ENCODE data around the gene ZNF761.
"Not testable (repeated sequence)": the region's sequence is repeated elsewhere in the genome, so short reads cannot be mapped to it uniquely, and the experiment has no call there.

DNA sequence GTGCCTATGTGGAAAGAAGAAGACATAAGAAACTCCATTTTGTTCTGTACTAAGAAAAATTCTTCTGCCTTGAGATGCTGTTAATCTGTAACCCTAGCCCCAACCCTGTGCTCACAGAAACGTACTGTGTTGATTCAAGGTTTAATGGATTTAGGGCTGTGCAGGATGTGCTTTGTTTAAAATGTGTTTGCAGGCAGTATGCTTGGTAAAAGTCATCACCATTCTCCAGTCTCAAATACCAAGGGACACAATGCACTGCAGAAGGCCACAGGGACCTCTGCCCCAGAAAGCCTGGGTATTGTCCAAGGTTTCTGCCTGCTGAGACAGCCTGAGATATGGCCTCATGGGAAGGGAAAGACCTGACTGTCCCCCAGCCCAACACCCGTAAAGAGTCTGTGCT is 12.0 kb downstream of the ZNF761 start:
- TF ChIP-seq, protein P1, sequence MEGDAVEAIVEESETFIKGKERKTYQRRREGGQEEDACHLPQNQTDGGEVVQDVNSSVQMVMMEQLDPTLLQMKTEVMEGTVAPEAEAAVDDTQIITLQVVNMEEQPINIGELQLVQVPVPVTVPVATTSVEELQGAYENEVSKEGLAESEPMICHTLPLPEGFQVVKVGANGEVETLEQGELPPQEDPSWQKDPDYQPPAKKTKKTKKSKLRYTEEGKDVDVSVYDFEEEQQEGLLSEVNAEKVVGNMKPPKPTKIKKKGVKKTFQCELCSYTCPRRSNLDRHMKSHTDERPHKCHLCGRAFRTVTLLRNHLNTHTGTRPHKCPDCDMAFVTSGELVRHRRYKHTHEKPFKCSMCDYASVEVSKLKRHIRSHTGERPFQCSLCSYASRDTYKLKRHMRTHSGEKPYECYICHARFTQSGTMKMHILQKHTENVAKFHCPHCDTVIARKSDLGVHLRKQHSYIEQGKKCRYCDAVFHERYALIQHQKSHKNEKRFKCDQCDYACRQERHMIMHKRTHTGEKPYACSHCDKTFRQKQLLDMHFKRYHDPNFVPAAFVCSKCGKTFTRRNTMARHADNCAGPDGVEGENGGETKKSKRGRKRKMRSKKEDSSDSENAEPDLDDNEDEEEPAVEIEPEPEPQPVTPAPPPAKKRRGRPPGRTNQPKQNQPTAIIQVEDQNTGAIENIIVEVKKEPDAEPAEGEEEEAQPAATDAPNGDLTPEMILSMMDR (IDR thresholded peaks at IDR 0.05) = not testable (repeated sequence)
- TF ChIP-seq, protein P2, sequence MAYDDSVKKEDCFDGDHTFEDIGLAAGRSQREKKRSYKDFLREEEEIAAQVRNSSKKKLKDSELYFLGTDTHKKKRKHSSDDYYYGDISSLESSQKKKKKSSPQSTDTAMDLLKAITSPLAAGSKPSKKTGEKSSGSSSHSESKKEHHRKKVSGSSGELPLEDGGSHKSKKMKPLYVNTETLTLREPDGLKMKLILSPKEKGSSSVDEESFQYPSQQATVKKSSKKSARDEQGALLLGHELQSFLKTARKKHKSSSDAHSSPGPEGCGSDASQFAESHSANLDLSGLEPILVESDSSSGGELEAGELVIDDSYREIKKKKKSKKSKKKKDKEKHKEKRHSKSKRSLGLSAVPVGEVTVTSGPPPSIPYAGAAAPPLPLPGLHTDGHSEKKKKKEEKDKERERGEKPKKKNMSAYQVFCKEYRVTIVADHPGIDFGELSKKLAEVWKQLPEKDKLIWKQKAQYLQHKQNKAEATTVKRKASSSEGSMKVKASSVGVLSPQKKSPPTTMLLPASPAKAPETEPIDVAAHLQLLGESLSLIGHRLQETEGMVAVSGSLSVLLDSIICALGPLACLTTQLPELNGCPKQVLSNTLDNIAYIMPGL (CRISPR knock-in tag; IDR thresholded peaks at IDR 0.05; ENCODE audit: borderline replicate concordance) = not testable (repeated sequence)
- not testable (repeated sequence) for TF ChIP-seq EP300 (IDR thresholded peaks at IDR 0.05); BHLHE40 (IDR thresholded peaks at IDR 0.05; ENCODE audit: low read depth, low read length); CHD2 (IDR thresholded peaks at IDR 0.05; ENCODE audit: low read length, partially characterized antibody); POLR2A (IDR thresholded peaks at IDR 0.05; ENCODE audit: low read length); SMC3 (IDR thresholded peaks at IDR 0.05); RFX5 (IDR thresholded peaks at IDR 0.05); MAFK (IDR thresholded peaks at IDR 0.05; ENCODE audit: partially characterized antibody)
- TF ChIP-seq, protein P3, sequence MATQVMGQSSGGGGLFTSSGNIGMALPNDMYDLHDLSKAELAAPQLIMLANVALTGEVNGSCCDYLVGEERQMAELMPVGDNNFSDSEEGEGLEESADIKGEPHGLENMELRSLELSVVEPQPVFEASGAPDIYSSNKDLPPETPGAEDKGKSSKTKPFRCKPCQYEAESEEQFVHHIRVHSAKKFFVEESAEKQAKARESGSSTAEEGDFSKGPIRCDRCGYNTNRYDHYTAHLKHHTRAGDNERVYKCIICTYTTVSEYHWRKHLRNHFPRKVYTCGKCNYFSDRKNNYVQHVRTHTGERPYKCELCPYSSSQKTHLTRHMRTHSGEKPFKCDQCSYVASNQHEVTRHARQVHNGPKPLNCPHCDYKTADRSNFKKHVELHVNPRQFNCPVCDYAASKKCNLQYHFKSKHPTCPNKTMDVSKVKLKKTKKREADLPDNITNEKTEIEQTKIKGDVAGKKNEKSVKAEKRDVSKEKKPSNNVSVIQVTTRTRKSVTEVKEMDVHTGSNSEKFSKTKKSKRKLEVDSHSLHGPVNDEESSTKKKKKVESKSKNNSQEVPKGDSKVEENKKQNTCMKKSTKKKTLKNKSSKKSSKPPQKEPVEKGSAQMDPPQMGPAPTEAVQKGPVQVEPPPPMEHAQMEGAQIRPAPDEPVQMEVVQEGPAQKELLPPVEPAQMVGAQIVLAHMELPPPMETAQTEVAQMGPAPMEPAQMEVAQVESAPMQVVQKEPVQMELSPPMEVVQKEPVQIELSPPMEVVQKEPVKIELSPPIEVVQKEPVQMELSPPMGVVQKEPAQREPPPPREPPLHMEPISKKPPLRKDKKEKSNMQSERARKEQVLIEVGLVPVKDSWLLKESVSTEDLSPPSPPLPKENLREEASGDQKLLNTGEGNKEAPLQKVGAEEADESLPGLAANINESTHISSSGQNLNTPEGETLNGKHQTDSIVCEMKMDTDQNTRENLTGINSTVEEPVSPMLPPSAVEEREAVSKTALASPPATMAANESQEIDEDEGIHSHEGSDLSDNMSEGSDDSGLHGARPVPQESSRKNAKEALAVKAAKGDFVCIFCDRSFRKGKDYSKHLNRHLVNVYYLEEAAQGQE (IDR thresholded peaks at IDR 0.05) = not testable (repeated sequence)
- TF ChIP-seq, protein P4, sequence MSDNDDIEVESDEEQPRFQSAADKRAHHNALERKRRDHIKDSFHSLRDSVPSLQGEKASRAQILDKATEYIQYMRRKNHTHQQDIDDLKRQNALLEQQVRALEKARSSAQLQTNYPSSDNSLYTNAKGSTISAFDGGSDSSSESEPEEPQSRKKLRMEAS (IDR thresholded peaks at IDR 0.05) = not testable (repeated sequence)
- TF ChIP-seq, protein P5, sequence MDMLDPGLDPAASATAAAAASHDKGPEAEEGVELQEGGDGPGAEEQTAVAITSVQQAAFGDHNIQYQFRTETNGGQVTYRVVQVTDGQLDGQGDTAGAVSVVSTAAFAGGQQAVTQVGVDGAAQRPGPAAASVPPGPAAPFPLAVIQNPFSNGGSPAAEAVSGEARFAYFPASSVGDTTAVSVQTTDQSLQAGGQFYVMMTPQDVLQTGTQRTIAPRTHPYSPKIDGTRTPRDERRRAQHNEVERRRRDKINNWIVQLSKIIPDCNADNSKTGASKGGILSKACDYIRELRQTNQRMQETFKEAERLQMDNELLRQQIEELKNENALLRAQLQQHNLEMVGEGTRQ (IDR thresholded peaks at IDR 0.05) = not testable (repeated sequence)
